Trophoblast cell (in vitro differentiated cells and primary cell): ENCODE measurements around the gene PXDN.

Experiments
- DNase-seq, 2 donors: peaks; one replicate each; pipeline ENCODE4 v3.0.0-alpha.2; 2016
- H2AFZ ChIP-seq: 2 replicates; pipeline ENCODE4 v1.6.1; 2013; ENCODE audit warnings: low read length, moderate library complexity, mild to moderate bottlenecking; ENCODE audit not compliant: insufficient read depth, poor library complexity
- H2AK5ac ChIP-seq: 2 replicates; pipeline ENCODE4 v1.6.1; 2013; ENCODE audit warnings: mild to moderate bottlenecking, low read length
- H2BK120ac ChIP-seq: 2 replicates; pipeline ENCODE4 v1.6.1; 2013; ENCODE audit warnings: low read length, mild to moderate bottlenecking, moderate library complexity; ENCODE audit not compliant: insufficient read depth, poor library complexity
- H2BK12ac ChIP-seq: 2 replicates; pipeline ENCODE4 v1.6.1; 2013; ENCODE audit warnings: mild to moderate bottlenecking, low read length, moderate library complexity
- H2BK5ac ChIP-seq: 2 replicates; pipeline ENCODE4 v1.6.1; 2013; ENCODE audit warnings: low read length, low read depth, moderate library complexity, mild to moderate bottlenecking; ENCODE audit not compliant: poor library complexity
- H3K14ac ChIP-seq: 2 replicates; pipeline ENCODE4 v1.6.1; 2013; ENCODE audit warnings: mild to moderate bottlenecking, low read length
- H3K18ac ChIP-seq: 2 replicates; pipeline ENCODE4 v1.6.1; 2013; ENCODE audit warnings: mild to moderate bottlenecking, low read length
- H3K23ac ChIP-seq: 2 replicates; pipeline ENCODE4 v1.6.1; 2013; ENCODE audit warnings: low read length
- H3K27ac ChIP-seq: 2 replicates; pipeline ENCODE4 v1.5.1; 2013; ENCODE audit warnings: low read depth, mild to moderate bottlenecking, inconsistent platforms, low read length, moderate library complexity
- H3K27me3 ChIP-seq: 2 replicates; pipeline ENCODE4 v1.6.1; 2013; ENCODE audit warnings: inconsistent platforms, mild to moderate bottlenecking, low read length, moderate library complexity; ENCODE audit not compliant: insufficient read depth
- H3K36me3 ChIP-seq, 2 experiments: 1 replicate in 1 of 2; 2 replicates in 1 of 2; pipeline ENCODE4 v1.6.1; 2013; ENCODE audit warnings: low read length in 2 of 2, mild to moderate bottlenecking in 2 of 2, moderate library complexity in 1 of 2; ENCODE audit not compliant: insufficient read depth in 2 of 2, control insufficient read depth in 1 of 2
- H3K4ac ChIP-seq: 2 replicates; pipeline ENCODE4 v1.6.1; 2013; ENCODE audit warnings: low read depth, mild to moderate bottlenecking, low read length, moderate library complexity
- H3K4me1 ChIP-seq, 2 experiments: 1 replicate in 1 of 2; 2 replicates in 1 of 2; pipeline ENCODE4 v1.6.1; 2013; ENCODE audit warnings: low read length in 2 of 2, mild to moderate bottlenecking in 2 of 2, moderate library complexity in 1 of 2; ENCODE audit not compliant: insufficient read depth in 2 of 2, control insufficient read depth in 1 of 2
- H3K4me2 ChIP-seq: 2 replicates; pipeline ENCODE4 v1.6.1; 2013; ENCODE audit warnings: inconsistent platforms, mild to moderate bottlenecking, low read length, moderate library complexity
- H3K4me3 ChIP-seq: 2 replicates; pipeline ENCODE4 v1.5.1; 2013; ENCODE audit warnings: mild to moderate bottlenecking, low read depth, low read length, inconsistent platforms
- H3K79me1 ChIP-seq: one replicate; pipeline ENCODE4 v1.6.1; 2013; ENCODE audit warnings: low read length
- H3K79me2 ChIP-seq: 2 replicates; pipeline ENCODE4 v1.6.1; 2013; ENCODE audit warnings: low read length, mild to moderate bottlenecking; ENCODE audit not compliant: control insufficient read depth, insufficient read depth, poor library complexity
- H3K9ac ChIP-seq: 2 replicates; pipeline ENCODE4 v1.6.1; 2013; ENCODE audit warnings: mild to moderate bottlenecking, low read length
- H3K9me3 ChIP-seq: 2 replicates; pipeline ENCODE4 v1.6.1; 2013; ENCODE audit warnings: low read depth, mild to moderate bottlenecking, control low read depth, inconsistent platforms, low read length; ENCODE audit not compliant: insufficient read depth
- H4K12ac ChIP-seq: 2 replicates; pipeline ENCODE4 v1.6.1; 2013; ENCODE audit warnings: low read depth, mild to moderate bottlenecking, low read length, moderate library complexity
- H4K8ac ChIP-seq: 2 replicates; pipeline ENCODE4 v1.6.1; 2013; ENCODE audit warnings: low read depth, mild to moderate bottlenecking, low read length, moderate library complexity
- H4K91ac ChIP-seq: one replicate; pipeline ENCODE4 v1.6.1; 2013; ENCODE audit warnings: low read depth, mild to moderate bottlenecking, low read length, moderate library complexity
- WGBS: extraction: QIAGEN DNeasy Blood & Tissue Kit; methylation state at CpG from one replicate; pipeline ENCODE4 v1.1.7; 2013; ENCODE audit warnings: missing lambda C conversion rate; ENCODE audit not compliant: insufficient read length, insufficient coverage; ENCODE audit errors: extremely low coverage; 5-methylcytosine and 5-hydroxymethylcytosine counted together

PXDN gene

DNA sequence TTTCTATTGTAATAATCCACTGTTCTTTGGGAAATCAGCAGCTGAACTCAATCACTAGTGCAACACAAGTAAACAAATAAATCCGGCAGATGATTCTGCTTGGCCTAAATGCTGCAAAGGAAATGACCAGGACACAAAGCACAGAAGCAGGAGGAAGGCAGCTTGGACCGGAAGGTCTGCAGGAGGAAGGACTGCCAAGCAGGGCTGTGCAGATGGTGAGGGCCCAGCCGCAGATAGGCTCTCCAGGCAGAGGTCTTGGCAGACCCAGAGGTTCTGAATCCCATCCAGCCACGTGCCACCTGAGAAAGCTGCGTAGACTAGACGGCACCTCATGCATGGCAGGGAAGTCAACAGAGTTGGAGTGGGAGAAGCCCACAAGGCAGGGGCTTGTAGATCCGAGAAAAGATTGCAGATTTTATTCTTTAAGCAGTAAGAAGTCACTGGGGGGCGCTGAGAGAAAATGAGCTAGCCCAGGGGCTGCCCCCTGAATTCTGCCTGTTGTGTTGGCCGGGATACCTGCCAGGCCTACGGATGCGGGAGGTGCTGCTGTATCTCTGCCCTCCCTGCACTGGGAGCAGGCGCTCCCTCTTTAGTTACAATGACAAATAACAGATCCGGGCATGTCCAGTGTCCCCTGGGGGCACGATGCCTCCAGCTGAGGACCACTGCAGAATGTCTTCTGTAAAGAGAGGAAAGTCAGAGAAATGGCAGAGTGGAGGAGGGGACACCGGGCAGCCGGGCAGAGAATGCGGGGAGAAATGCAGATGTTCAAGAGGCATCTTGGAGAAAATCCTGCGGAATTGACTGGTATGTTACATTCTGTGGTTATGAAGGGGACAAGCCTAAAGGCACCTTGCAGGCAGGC, 153.5 kb downstream of the PXDN start:
- no peak for DNase-seq
- peak overlapping the region; percentile 42 for H3K18ac ChIP-seq
- H3K79me2 ChIP-seq = peaks cover 2% of the 10 kb centered on the region
- H3K4me2 ChIP-seq = no peak overlapping the region
- H4K12ac ChIP-seq = no peak overlapping the region
- H3K4me1 ChIP-seq = peaks cover 34 to 39% of the 10 kb centered on the region in 2 experiments
- WGBS = no CpG with 5 or more reads among the region's 18 CpGs
- H3K27ac ChIP-seq = peak overlapping the region; percentile 12
- peak overlapping the region; percentile 21 for H3K4me3 ChIP-seq
- peak overlapping the region; percentile 70 for H2BK12ac ChIP-seq
- H3K9me3 ChIP-seq = peaks cover 10% of the 10 kb centered on the region
- H2AFZ ChIP-seq = no peak overlapping the region
- no peak overlapping the region for H3K23ac ChIP-seq
- H4K91ac ChIP-seq = peak overlapping the region; percentile 51
- peaks cover 3% of the 10 kb centered on the region for H3K79me1 ChIP-seq
- no peak overlapping the region for H3K4ac ChIP-seq
- no peak overlapping the region for H3K9ac ChIP-seq
- H2AK5ac ChIP-seq = no peak overlapping the region
- no peaks in the 10 kb centered on the region for H3K36me3 ChIP-seq
- peak overlapping the region; percentile 59 for H2BK120ac ChIP-seq
- H3K27me3 ChIP-seq = no peaks in the 10 kb centered on the region
- no peak overlapping the region for H4K8ac ChIP-seq
- H3K14ac ChIP-seq = peak overlapping the region; percentile 50
- H2BK5ac ChIP-seq = peak overlapping the region; percentile 22

DNA sequence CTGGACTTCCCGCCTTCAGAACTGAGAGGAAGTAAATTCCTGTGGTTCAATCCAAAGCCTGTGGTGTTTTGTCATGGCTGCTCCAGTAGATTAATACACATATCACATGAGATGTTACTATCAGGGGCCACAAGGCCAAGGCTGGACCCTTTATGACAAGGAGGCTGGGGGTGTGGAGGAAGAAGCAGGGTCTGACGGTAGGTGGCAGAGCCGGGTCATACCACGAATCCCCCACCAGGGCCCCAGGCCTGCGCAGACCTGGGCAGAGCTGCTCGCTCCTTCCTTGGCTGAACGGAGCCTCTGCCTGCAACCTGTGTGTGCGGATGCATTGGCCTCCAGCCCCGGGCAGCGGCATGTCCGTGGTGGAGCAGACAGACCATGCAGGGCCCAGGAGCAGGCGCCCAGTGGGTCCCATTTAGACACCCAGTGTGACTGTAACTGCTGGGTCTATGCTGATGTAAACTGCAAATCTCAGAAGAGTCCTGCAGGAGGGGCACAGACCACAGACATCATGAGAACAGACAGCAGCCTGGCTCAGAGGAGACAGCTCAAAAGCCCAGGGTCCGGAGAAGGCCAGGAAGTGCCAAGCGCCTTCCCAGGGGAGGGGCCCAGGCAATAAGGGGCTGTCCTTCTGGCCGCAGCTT, 155.2 kb downstream of the PXDN start:
- Histone ChIP-seq H3K36me3 (no peaks in the 10 kb centered on the region), H3K79me1 (peaks cover 3% of the 10 kb centered on the region), H3K9me3 (peaks cover 4% of the 10 kb centered on the region), H2AK5ac (no peak overlapping the region), H3K79me2 (peaks cover 2% of the 10 kb centered on the region), H3K27me3 (no peaks in the 10 kb centered on the region), H4K12ac (no peak overlapping the region), H2BK120ac (no peak overlapping the region), H2BK12ac (no peak overlapping the region), H2BK5ac (no peak overlapping the region), H3K23ac (no peak overlapping the region), H3K14ac (peak overlapping the region; percentile 24), H3K18ac (no peak overlapping the region), H4K91ac (peak overlapping the region; percentile 23), H3K4me3 (no peak overlapping the region), H3K9ac (no peak overlapping the region), H3K4me2 (no peak overlapping the region), H2AFZ (no peak overlapping the region), H3K4ac (no peak overlapping the region), H4K8ac (no peak overlapping the region), H3K27ac (no peak overlapping the region), H3K4me1 (peaks cover 25 to 30% of the 10 kb centered on the region in 2 experiments)
- no peak for DNase-seq
- no CpG with 5 or more reads among the region's 15 CpGs for WGBS

DNA sequence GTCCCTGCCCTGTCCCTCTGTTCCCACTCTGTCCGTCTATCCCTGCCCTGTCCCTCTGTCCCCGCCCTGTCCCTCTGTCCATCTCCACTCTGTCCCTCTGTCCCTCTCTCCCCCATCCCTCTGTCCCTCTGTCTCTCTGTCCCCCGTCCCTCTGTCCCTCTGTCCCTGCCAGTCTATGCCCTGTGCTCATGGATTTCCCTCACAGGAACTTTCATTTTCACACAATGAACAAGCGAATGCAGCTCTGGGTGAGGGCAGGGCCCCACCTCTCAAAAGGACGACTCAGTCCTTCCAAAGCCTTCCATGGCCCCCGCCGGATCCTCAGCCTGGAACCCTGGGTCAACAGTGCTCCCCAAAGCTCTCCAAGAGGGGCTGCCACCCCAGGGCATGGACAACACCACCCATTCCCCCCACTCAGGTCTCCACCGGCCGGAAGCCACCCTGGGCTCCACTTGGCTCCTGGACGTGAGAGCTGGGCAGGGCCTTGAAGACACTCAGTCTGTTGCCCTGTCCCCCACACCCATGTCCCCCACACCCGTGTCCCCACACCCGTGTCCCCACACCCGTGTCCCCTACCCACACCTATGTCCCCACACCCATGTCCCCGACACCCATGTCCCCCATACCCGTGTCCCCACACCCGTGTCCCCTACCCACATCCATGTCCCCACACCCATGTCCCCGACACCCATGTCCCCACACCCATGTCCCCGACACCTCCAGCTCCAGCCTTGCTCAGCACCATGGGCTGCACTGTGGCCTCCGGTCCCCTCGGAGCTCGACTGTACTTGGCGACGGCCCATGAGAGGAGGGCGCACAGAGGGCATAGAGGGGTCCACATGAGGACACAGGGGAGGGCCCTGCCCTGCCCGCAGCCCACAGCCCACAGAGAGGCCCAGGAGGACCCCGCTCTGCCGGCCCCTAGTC, 156.0 kb downstream of the PXDN start:
- no peak overlapping the region for H3K14ac ChIP-seq
- no peak overlapping the region for H4K12ac ChIP-seq
- H2BK5ac ChIP-seq = no peak overlapping the region
- no peak overlapping the region for H3K4ac ChIP-seq
- H3K4me3 ChIP-seq = no peak overlapping the region
- no peak overlapping the region for H3K4me2 ChIP-seq
- H2AFZ ChIP-seq = no peak overlapping the region
- H3K79me2 ChIP-seq = peaks cover 2% of the 10 kb centered on the region
- no peak overlapping the region for H2BK120ac ChIP-seq
- peak overlapping the region; percentile 11 for H2BK12ac ChIP-seq
- no peak overlapping the region for H4K91ac ChIP-seq
- peak overlapping the region; percentile 38 for H2AK5ac ChIP-seq
- H3K27ac ChIP-seq = no peak overlapping the region
- peaks cover 3% of the 10 kb centered on the region for H3K79me1 ChIP-seq
- H3K9ac ChIP-seq = no peak overlapping the region
- no peak for DNase-seq
- no peaks in the 10 kb centered on the region for H3K36me3 ChIP-seq
- H3K27me3 ChIP-seq = no peaks in the 10 kb centered on the region
- no CpG with 5 or more reads among the region's 27 CpGs for WGBS
- H3K9me3 ChIP-seq = peaks cover 2% of the 10 kb centered on the region
- no peak overlapping the region for H3K23ac ChIP-seq
- H4K8ac ChIP-seq = no peak overlapping the region
- no peak overlapping the region for H3K18ac ChIP-seq
- H3K4me1 ChIP-seq = peaks cover 21 to 23% of the 10 kb centered on the region in 2 experiments
